Heart left ventricle (tissue), 13 donors: ENCODE data around the gene PIK3CA.

Source experiments
- CTCF ChIP-seq, 12 donors: fragments of 200-600 bp; sonication (generic) in 4 of 12; IDR thresholded peaks; one replicate each; pipeline versions ENCODE4 v1.5.0 to v1.8.0; 2018 to 2022; ENCODE audit warnings: antibody characterized with exemption in 12 of 12, mild to moderate bottlenecking in 5 of 12
- POLR2A ChIP-seq, 2 donors: fragments of 450-650 bp; IDR thresholded peaks; one replicate each; pipeline ENCODE4 v1.6.1; 2017; ENCODE audit warnings: antibody characterized with exemption in 2 of 2, mild to moderate bottlenecking in 2 of 2, moderate library complexity in 2 of 2
- donor health status: ischemic (EF 13 %, LVEDD 7.1; RV severe dilation, severe dysfunction).
- donor health status: DM: no; HTN: yes; CAD: no.
- donor health status: DM: no; HTN: no; CAD: no.
- donor health status: ischemic (EF 25% LVEDD 6.9; RV normal size, moderate dysfunction).
- donor health status: ischemic (EF 25% LVEDD 5.7; RV mildly dilated, moderate dysfunction).
- donor health status: ischemic (EF 35%, LVEDD 5.7; RV mildly dilated, moderate dysfunction).
- donor health status: nonischemic (EF 11% LVEDD 7.7; RV severe dilation, severe dysfunction).
- donor health status: DM: yes; HTN: yes; CAD: no.
- donor health status: PGD.
- donor health status: ischemic (EF 29% LVEDD 5.4; RV normal size, mild dysfunction).
- donor health status: nonischemic (EF 23%, LVEDD 6.1; RV moderate dilation, normal function).

DNA sequence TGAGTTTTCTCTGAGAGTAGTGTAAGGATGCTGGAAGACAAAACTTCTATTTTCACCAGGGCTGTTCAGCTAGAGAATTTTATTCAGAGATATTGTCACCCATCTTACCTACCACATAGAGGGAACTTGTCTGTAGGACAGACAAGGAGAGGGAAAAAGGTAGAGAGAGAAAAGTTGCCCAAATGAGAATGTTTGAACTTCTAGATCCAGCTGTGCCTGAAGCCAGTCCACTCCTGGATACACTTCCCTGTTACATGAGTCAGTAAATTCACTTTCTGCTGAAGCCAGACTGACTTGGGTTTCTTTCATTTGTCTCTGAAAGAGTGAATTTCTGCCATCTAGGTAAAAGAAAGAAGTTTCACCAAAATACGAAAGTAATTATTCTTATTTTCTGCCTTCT is 130.0 kb downstream of the PIK3CA start:
- TF ChIP-seq CTCF (IDR thresholded peaks at IDR 0.05) (no peak), POLR2A (IDR thresholded peaks at IDR 0.05) (no peak)
